NCI-H69 (cell line): ENCODE results near the gene SIGLEC8.
A peak's percentile ranks its signal among the peaks of the same experiment; 100 is the strongest.
"Not testable (repeated sequence)": the region's sequence is repeated elsewhere in the genome, so short reads cannot be mapped to it uniquely, and the experiment has no call there.

Experiments
- DNase-seq: peaks from one replicate; lab custom pipeline; 2025; lab: John Stamatoyannopoulos, UW

SIGLEC8 gene

GRCh38 chr19:51447510-51447909 lies 10.7 kb downstream of the SIGLEC8 start:
- DNase-seq = not testable (repeated sequence)

GRCh38 chr19:51441410-51442390 lies 16.6 kb downstream of the SIGLEC8 start:
- DNase-seq = no peak

GRCh38 chr19:51440846-51441409 lies 17.3 kb downstream of the SIGLEC8 start:
- DNase-seq = no peak

GRCh38 chr19:51440052-51440451 lies 18.2 kb downstream of the SIGLEC8 start:
- DNase-seq = no peak

GRCh38 chr19:51439021-51439465 lies 19.2 kb downstream of the SIGLEC8 start:
- DNase-seq = no peak

GRCh38 chr19:51434456-51434855 lies 23.8 kb downstream of the SIGLEC8 start:
- no peak for DNase-seq

- DNase-seq = no peak
Observed at GRCh38 chr19:51433043-51433442, 25.2 kb downstream of the SIGLEC8 start.

GRCh38 chr19:51431124-51431523 lies 27.1 kb downstream of the SIGLEC8 start:
- no peak for DNase-seq

- no peak for DNase-seq
Observed at GRCh38 chr19:51430221-51430620, 28.0 kb downstream of the SIGLEC8 start.

GRCh38 chr19:51427201-51427600 lies 31.1 kb downstream of the SIGLEC8 start:
- DNase-seq = no peak

GRCh38 chr19:51422053-51422448 lies 36.2 kb downstream of the SIGLEC8 start:
- DNase-seq = peak; percentile 37

- no peak for DNase-seq
Observed at GRCh38 chr19:51421229-51422052, 36.8 kb downstream of the SIGLEC8 start.

- not testable (repeated sequence) for DNase-seq
Observed at GRCh38 chr19:51420511-51420910, 37.7 kb downstream of the SIGLEC8 start.

GRCh38 chr19:51418707-51419106 lies 39.5 kb downstream of the SIGLEC8 start:
- no peak for DNase-seq

GRCh38 chr19:51417810-51418157 lies 40.5 kb downstream of the SIGLEC8 start:
- DNase-seq = no peak

GRCh38 chr19:51417107-51417809 lies 41.0 kb downstream of the SIGLEC8 start, which contains the start of gene SIGLEC10:
SIGLEC10 (minus strand) TSS chr19:51417642; CDS start chr19:51417581, 61 bp downstream.
- no peak for DNase-seq

GRCh38 chr19:51416422-51416821 lies 41.8 kb downstream of the SIGLEC8 start:
- not testable (repeated sequence) for DNase-seq

GRCh38 chr19:51415187-51415586 lies 43.1 kb downstream of the SIGLEC8 start:
- no peak for DNase-seq

GRCh38 chr19:51410950-51411748 lies 47.1 kb downstream of the SIGLEC8 start:
- DNase-seq = no peak

GRCh38 chr19:51407511-51408131 lies 50.6 kb downstream of the SIGLEC8 start:
- DNase-seq = no peak
